Neural cell (in vitro differentiated cells): Measurements from ENCODE around the gene SCN8A. TPM values are rescaled to one million over a fixed set of nuclear protein-coding genes. Genes with fewer than 3 reads are reported as not detected.

ENCODE experiments used
- H2AFZ ChIP-seq: fragments of 200-600, 300-800 bp; sonication (generic), shearing (Covaris generic); 2 replicates; pipeline ENCODE4 v1.6.0; 2014; ENCODE audit warnings: low read depth, mild to moderate bottlenecking, antibody characterized with exemption, low read length, moderate library complexity
- H3F3A ChIP-seq: fragments of 200-600 bp; shearing (Covaris generic); 2 replicates; pipeline ENCODE4 v1.6.1; 2016; ENCODE audit warnings: mild to moderate bottlenecking, moderate library complexity, mixed read lengths, antibody characterized with exemption, low read length; ENCODE audit not compliant: insufficient read depth, poor library complexity, severe bottlenecking
- H3K27ac ChIP-seq: fragments of 200-600, 300-800 bp; sonication (generic), shearing (Covaris generic); 2 replicates; pipeline ENCODE4 v1.5.1; 2014; ENCODE audit warnings: mild to moderate bottlenecking, low read length, moderate library complexity
- H3K27me3 ChIP-seq: fragments of 300-800, 200-600 bp; sonication (generic), shearing (Covaris generic); 2 replicates; pipeline ENCODE4 v1.6.0; 2014; ENCODE audit warnings: mild to moderate bottlenecking, low read depth, low read length, moderate library complexity; ENCODE audit not compliant: insufficient read depth
- H3K36me3 ChIP-seq: fragments of 300-800, 200-600 bp; sonication (generic), shearing (Covaris generic); 2 replicates; pipeline ENCODE4 v1.5.1; 2014; ENCODE audit warnings: mild to moderate bottlenecking, antibody characterized with exemption, low read length, moderate library complexity; ENCODE audit not compliant: insufficient read depth
- H3K4me2 ChIP-seq: fragments of 300-800, 200-600 bp; sonication (generic), shearing (Covaris generic); 2 replicates; pipeline ENCODE4 v1.6.0; 2014; ENCODE audit warnings: mild to moderate bottlenecking, low read length
- H3K4me3 ChIP-seq: fragments of 300-800, 200-600 bp; sonication (generic), shearing (Covaris generic); 2 replicates; pipeline ENCODE4 v1.5.1; 2014; ENCODE audit warnings: mild to moderate bottlenecking, low read length, moderate library complexity
- H3K79me2 ChIP-seq: fragments of 200-600 bp; shearing (Covaris generic); replicated peaks from 2 replicates; pipeline ENCODE4 v1.6.0; 2014; ENCODE audit warnings: mild to moderate bottlenecking, low read length, moderate library complexity; ENCODE audit not compliant: insufficient read depth
- H3K9ac ChIP-seq: fragments of 300-800, 200-600 bp; sonication (generic), shearing (Covaris generic); 2 replicates; pipeline ENCODE4 v1.6.1; 2016; ENCODE audit warnings: mild to moderate bottlenecking, low read length, mixed read lengths
- H3K9me2 ChIP-seq: fragments of 200-600 bp; shearing (Covaris generic); 2 replicates; pipeline ENCODE4 v1.6.1; 2016; ENCODE audit warnings: mild to moderate bottlenecking, low read length, mixed read lengths; ENCODE audit not compliant: insufficient read depth
- H3K9me3 ChIP-seq: fragments of 200-600, 300-800 bp; sonication (generic), shearing (Covaris generic); 2 replicates; pipeline ENCODE4 v1.6.1; 2016; ENCODE audit warnings: mild to moderate bottlenecking, mixed run types, low read length, moderate library complexity, mixed read lengths
- H4K20me1 ChIP-seq: fragments of 200-600 bp; shearing (Covaris generic); 2 replicates; pipeline ENCODE4 v1.6.1; 2016; ENCODE audit warnings: mild to moderate bottlenecking, mixed run types; ENCODE audit not compliant: insufficient read depth
- CTCF ChIP-seq: fragments of 450-650 bp; IDR thresholded peaks from 2 replicates; pipeline ENCODE4 v1.5.1; 2014; ENCODE audit warnings: antibody characterized with exemption, mild to moderate bottlenecking, moderate library complexity; ENCODE audit not compliant: poor library complexity, severe bottlenecking
- EP300 ChIP-seq: fragments of 450-650 bp; conservative IDR thresholded peaks from 2 replicates; pipeline ENCODE4 v1.6.1; 2014; ENCODE audit warnings: antibody characterized with exemption, mild to moderate bottlenecking, moderate library complexity; ENCODE audit not compliant: poor library complexity, severe bottlenecking
- EZH2 ChIP-seq: fragments of 200-600, 300-800 bp; shearing (Covaris generic), sonication (generic); IDR thresholded peaks from 2 replicates; pipeline ENCODE4 v1.6.1; 2014; ENCODE audit warnings: antibody characterized with exemption, low read length, borderline replicate concordance, mild to moderate bottlenecking; ENCODE audit not compliant: insufficient read depth, poor library complexity, severe bottlenecking
- MXI1 ChIP-seq: fragments of 450-650 bp; conservative IDR thresholded peaks from 2 replicates; pipeline ENCODE4 v1.6.1; 2014; ENCODE audit warnings: antibody characterized with exemption, mild to moderate bottlenecking; ENCODE audit not compliant: poor library complexity, severe bottlenecking
- POLR2AphosphoS5 ChIP-seq: IDR thresholded peaks from 2 replicates; pipeline ENCODE4 v1.6.1; 2012
- RAD21 ChIP-seq: fragments of 450-650 bp; conservative IDR thresholded peaks from 2 replicates; pipeline ENCODE4 v1.6.1; 2014; ENCODE audit warnings: antibody characterized with exemption, mild to moderate bottlenecking, moderate library complexity
- REST ChIP-seq: IDR thresholded peaks from 2 replicates; pipeline ENCODE4 v1.6.1; 2012; ENCODE audit warnings: borderline replicate concordance
- SMC3 ChIP-seq: fragments of 450-650 bp; conservative IDR thresholded peaks from 2 replicates; pipeline ENCODE4 v1.6.1; 2014; ENCODE audit warnings: antibody characterized with exemption, mild to moderate bottlenecking, moderate library complexity; ENCODE audit not compliant: poor library complexity
- TAF1 ChIP-seq: IDR thresholded peaks from 2 replicates; pipeline ENCODE4 v1.6.1; 2012; ENCODE audit warnings: low read depth
- polyA plus RNA-seq: library from polyadenylated mRNA; depleted of rRNA; stranded (reverse); fragments of >200 nt; gene quantifications from 2 replicates; pipeline ENCODE4 v1.2.3, GENCODE V29; 2014

SCN8A gene
- polyA plus RNA-seq, 1 donor from 2014 or later = 14.2 TPM

DNA sequence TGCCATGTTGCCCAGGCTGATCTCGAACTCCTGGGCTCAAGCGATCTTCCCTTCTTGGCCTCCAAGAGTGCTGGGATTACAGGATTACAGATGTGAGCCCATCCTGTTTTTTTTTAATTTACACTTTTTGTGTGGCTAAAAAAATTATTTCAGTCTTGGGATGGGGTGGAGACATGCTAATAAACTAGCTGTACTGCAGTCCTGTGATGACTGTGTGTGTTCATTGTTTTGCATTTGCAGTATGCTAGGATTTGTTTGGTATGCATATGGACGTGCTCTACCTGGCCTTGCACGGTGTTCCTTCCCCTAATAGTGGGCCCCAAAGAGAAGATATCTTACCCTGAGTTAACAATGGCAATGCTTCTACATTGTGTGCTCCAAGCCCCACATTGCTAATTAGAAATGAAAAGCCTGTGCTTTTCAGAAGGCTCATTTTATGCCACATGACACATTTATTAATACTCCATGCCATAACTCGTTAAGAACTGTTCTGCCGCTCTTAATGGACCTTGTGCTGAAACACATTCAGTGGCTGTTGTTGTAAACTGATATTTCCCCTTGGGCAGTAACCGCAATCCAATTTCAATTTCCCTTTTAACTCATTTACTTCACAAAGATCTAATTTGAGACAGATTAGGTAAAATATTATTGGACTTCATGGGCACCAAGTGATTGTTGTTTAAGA is 86.4 kb downstream of the SCN8A start:
- H3K4me2 ChIP-seq = no peak overlapping the region

More for the DNA sequence above, 86.4 kb downstream of the SCN8A start:
- Histone ChIP-seq H3K27ac (no peak overlapping the region), H4K20me1 (no peaks in the 10 kb centered on the region), H3K9me3 (no peaks in the 10 kb centered on the region), H3K79me2 (no peaks in the 10 kb centered on the region), H3K36me3 (no peaks in the 10 kb centered on the region), H3F3A (no peaks in the 10 kb centered on the region), H3K27me3 (no peaks in the 10 kb centered on the region), H3K9ac (no peak overlapping the region), H2AFZ (no peak overlapping the region), H3K4me3 (no peak overlapping the region), H3K9me2 (no peaks in the 10 kb centered on the region)
- TF ChIP-seq REST (no peak), EZH2 (no peak), RAD21 (no peak), POLR2AphosphoS5 (no peak), SMC3 (no peak), CTCF (no peak), MXI1 (no peak), TAF1 (no peak), EP300 (no peak)
